GM20431 (cell line): ENCODE results near the gene IRGC.
"Not testable (repeated sequence)": the region's sequence is repeated elsewhere in the genome, so short reads cannot be mapped to it uniquely, and the experiment has no call there.

Source experiments
- in situ Hi-C: fragments of 300-500 bp; cut with MseI, MboI; formaldehyde crosslinking; loops from one replicate; pipeline ENCODE4 v1.15.0; 2020; ENCODE audit warnings: low sequenced_read_pairs; ENCODE audit not compliant: unreplicated experiment

Gene IRGC

DNA sequence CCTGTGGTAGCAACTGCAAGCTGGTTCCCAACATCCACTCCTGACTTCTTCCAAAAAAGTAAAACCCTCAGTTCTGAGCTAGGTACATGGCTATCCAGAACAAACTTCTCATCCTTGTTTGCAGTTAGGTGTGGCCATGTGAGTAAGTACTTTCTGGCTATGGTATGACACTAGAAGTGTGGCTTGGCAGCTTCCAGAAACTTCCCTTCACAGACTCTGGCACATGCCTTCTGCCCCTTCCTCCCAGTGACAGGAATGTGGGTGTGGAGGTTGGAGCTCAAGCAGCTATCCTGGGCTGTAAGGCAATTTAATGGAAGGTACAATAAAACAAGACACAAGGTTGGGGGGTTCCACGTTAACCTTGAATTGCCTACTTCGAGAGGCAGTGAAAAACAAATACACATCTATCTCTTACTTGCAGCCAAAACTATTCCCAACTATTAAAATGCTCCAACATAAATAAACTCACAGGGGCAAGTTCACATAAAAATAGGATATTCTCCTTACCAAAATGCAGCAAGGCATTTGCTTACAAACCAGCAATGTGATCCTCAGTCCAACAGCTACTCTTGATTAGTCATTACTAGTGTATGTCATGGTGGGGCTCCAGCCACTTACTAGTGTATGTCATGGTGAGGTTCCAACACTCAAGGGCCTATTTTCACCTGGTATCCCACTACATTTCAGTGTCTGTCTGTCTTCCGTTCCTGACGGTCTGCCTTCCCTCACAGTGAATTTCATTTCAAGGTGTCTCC, 35.8 kb downstream of the IRGC start:
- in situ Hi-C loops = no loop called here

DNA sequence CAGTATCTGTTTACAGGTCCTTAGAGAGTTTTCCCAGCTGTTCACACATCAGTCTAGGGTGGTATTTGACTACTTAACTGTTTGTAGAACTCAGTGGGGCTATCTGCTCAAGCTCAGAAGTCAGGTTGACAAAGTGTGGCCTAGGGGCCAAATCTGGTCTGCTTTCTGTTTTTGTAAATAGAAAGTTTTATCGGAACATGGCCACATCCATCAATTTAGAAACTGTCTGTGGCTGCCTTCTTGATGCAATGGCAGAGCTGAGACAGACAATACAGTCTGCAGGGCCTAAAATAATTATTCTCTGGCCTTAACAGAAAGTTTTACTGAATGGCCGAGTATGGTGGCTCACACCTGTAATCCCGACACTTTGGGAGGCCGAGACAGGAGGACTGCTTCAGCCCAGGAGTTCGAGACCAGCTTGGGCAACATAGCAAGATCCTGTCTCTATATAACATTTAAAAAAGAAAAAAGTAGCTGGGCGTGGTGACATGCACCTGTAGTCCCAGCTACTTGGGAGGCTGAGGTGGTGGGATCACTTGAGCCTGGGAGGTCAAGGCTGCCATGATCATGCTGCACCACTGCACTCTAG, 36.5 kb downstream of the IRGC start:
- in situ Hi-C loops = no loop called here

DNA sequence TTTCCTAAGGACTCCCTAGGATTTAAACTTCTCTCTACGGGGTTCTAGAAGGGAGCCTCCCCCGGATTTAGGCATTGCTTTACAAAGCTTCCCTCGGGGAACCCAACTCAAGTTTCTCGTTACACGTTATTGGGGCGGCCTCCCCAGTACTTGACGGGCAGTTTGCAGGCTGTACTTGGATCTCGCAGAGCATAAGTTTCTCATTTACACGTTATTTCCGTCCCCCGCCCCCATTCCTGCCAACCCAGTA, 38.3 kb downstream of the IRGC start:
- in situ Hi-C loops = no loop called here

DNA sequence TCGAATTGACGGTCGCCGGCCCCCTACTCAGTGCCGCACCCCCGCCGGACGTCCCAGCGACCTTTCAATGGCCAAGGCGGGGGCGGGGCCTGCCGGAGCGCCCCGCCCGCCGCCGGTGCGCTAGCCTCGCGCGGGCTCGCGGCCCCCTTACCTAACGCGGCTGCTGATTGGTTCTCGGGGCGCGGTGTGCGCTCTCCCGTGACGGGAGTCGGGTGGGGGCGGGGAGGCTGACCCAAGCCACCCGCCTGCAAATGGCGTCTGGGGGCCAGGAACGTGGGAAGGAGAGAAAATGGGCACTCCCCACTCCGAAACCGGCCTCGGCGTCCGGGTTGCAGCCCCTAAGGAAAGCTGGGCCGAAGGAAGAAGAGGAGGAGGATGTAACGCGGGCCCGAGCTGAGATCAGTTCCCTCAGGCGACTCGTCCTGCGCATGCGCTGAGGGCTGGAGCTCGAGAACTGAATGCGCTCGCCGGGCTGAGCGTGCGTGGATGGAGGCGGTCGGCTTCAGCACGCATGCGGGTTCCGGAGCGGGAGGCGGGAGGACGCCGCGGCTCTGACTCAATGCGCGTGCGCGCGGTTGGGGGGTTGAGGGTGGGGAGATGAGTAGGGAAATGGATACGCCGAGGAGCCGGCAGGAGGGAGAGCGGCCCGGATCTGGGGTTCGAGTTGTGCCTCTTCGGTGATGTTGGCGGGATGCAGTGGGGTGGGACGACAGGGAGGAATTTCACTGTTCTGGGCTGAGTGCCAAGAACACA, 38.8 kb downstream of the IRGC start, which contains the start of gene SMG9:
SMG9 (minus strand) TSS at position 460 of the 753 bp plus-strand sequence. CDS start 4,221 bp downstream, outside the sequence.
- in situ Hi-C loops = no loop called here

DNA sequence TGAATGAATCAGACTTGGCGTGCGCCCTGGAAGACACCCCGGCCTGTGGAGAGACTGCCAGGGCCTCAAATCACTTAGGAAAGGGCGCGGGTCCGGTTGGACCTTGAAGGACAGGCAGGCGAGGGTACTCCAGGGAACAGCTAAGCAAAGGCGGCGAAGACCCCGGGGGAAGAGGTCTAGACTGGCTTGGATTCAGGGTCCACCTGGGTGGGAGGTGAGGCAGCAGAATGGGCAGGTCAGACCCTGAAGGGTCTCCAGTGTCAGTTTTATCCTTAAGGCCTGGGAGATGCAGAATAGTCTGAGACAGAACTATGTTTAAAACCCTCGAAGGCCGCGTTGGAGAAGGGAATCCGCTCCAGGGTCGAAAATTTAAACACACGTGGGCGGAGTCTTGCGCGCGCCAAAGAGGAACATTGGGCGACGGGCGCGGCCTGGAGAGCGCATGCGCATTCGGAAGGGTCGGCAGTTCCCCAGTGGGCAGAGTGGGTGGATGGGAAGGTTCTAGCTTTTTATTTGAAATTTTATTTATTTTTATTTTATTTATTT, 39.5 kb downstream of the IRGC start:
- in situ Hi-C loops = no loop called here

DNA sequence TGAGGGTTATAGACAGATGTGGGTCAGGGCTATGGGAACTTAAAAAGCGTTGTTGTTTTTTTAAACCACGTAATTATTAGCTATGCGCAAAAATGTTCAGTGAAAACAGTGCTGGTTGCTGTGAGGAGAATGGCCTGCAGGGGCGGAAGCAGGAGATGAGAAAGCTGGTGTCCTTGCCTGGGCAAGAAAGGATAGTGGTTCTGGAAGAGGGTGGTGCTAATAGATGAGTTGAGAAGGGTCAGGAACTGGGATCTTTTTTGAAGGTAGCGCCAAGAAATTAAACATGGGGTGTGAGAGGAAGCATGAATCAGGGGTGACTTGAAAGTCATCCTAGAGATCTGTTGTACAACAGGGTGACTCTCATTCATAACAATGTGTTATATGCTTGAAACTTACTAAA, 43.6 kb downstream of the IRGC start:
- in situ Hi-C loops = no loop called here

DNA sequence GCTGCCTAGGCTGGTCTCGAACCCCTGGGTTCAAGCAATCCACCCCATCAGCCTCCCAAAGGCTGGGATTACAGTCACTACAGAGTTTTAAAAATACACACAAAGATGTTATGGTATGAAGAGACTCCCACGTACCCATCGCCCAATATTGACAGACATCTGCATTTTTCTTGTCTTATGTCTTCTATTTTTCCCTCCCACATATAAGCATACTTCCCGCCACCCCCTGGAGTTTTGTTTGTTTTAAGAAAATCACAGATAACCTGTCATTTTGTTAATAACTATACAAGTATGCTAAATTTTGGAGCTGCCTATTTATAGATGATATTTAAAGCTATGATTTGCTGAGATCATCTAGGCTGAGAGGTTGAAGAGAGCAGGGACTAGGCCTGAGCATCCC, 45.1 kb downstream of the IRGC start:
- in situ Hi-C loops = no loop called here

DNA sequence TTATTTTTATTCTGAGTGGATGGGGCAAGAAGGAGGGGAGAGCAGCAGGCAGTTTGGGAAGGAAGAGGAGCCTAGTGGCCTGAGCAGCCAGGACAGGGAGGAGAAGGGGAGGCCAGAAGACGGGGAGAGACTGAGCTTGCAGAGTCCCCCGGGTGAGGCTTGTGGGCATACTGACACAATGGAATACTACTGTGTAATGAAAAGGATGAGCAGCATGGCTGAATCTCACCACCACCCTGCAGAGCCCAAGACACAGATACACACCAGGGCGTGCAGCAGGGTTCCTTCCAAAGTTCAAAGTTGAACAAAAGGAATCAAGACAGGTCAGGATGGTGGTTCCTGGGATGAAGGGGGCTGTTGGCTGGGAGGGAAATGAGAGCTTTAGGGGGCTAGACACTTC, 46.9 kb downstream of the IRGC start:
- in situ Hi-C loops = no loop called here

DNA sequence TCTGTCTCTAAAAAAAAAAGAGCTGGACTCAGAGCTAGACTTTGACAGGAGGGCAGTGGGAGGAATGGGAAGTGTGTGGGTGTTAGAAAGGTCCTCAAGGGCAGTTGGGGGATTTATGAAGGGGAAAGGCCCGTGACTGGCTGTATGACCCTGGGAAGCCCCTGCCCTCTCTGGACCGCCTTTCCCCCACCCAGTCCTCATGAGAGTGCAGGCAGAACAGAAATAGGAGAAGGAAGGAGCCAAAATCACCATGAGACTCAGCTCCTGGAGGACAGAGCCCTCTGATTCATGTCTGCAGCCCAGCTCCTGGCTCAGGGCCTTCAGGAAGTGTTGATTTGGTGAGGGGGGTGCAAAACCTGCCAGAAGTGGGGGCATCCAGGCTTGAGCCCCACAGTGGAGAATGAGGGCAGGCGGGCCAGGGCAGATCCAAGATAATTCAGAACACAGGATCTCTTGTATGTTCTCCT, 47.6 kb downstream of the IRGC start:
- in situ Hi-C loops = no loop called here

DNA sequence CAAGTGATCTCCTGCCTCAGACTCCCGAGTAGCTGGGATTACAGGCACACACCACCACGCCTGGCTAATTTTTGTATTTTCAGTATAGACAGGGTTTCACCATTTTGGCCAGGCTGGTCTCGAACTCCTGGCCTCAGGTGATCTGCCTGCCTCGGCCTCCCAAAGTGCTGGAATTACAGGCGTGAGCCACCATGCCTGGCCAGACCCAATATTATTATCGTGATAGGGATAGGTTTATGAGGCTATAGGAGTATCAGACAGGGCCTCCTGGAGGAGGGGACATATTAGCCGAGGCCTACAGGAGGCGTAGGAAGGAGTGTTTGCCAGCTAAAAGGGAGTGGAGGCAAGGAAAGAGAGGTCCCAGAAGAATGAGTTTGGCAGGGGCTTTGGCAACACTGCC, 48.8 kb downstream of the IRGC start:
- in situ Hi-C loops = not testable (repeated sequence)

DNA sequence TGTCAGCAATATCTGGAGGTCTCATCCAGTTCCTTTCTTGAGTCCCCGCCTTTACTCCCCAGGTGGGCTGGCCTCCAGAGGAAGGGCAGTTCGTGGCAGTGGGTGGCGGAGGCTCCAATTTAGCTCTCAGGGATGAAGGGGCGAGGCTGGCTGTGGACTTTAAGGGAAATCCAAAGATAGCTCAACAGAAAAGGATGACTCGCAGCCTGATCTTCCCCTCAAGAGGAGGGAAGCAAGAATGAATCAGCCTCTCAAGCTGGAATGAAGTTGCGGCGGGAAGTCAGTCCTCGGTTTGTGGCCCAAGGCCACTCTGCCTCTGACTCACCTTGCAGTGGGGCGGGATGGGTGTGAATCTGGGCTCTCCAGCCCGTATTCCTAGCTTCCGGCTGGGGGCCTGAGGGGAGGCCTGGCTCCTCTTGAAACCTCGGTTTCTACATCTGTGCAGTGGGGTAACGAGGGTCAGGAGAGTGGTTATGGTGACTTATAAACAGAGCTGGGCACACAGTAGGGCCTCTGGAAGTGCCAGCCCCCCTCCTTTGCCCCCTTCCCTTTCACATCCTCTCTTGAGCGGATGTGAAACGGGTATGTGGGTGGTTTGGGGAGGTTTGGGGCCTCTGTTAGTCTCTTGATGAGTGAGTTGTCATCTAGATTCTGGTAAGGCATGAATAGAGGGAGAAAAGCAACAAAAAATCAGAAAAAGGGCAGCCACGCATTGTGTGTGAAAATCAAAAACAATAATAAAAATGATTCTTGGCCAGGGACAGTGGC, 49.4 kb downstream of the IRGC start:
- in situ Hi-C loops = no loop called here

DNA sequence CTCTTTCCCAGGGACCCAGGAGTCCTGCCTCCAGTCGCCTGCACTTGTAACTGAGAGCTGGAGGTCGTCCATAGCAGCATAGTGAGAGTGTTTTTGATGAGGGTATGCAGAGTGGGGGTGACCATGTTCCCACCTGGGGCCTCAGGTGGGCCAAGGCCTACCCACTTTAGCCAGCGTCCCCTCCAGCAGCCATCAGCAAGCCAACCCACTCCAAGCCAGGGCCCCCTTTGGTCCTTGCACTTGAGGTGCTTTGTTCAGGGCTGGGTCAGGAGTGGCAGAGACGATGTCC, 50.8 kb downstream of the IRGC start:
- in situ Hi-C loops = no loop called here

DNA sequence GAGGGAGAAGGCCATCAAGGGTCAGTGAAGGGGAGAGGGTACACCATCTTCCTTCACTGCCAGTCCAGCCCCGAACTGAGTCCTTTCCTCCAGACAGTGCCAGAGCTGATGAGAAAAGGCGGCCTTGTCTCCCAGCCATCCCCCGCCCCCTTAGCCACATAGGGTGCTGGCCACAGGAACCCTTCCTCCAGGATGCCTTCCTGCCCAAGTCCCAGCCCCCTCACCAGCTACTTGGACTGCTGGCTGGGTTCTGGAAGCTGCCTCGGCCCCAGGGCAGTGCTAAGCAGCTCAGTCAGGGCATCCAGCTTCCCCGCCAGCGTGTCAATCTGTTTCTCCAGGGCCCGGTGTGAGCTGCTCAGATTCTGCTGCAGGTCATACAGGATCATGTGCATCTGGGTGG, 51.4 kb downstream of the IRGC start:
- in situ Hi-C loops = no loop called here

DNA sequence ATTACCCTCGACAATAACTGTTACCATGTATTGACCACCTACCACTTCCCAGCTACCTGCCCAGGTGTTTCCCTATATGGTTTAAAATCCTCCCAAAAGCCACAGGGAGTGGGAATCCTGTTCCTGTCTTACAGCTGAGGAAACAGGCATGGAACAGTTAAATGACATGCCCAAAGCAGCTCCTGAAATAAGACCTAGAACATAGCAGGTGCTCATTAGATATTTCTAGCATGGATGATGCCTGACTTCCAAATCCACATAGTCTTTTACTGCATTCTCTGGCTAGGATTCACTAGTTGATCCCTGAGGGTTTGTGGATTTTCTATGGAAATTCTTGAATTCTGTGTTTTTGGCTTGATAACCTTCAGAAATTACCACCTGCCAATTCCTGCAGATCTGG, 51.9 kb downstream of the IRGC start:
- in situ Hi-C loops = no loop called here

DNA sequence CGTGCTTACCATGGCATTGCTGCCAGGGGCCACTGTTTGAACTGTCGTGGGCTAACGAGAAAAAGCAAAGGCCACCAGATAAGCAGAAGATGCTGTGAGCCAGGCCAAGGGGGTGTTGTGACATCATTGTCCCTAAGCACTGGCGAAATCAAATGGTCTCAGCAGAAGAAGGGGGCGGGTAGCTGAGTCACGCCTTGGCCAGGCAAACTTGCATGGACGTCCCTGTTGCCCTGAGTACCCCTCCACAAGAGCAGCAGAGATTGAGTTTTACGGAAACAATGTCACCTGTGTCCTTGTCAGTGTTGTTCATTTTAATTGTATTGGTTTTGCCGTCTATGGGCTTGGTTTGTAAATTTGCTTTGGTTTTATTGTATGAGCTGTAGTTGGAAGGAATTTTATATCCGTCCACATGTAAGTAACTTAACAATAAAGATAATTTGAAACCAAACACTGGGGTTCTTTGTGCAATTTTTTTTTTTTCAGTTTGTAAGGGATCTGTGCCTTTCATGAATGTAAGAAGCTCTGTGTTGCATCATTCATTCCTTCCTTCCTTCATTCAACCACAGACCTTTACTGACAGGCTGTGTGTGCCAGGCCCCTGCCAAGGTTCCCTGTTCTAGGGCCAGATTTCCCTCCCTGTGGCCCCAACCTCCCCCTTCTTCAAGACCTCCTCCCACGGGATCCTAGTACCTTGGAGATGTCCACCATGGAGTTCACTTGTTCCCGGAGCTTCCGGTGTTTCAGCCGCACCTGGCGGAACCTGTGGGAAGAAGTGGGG, 52.6 kb downstream of the IRGC start:
- in situ Hi-C loops = no loop called here

DNA sequence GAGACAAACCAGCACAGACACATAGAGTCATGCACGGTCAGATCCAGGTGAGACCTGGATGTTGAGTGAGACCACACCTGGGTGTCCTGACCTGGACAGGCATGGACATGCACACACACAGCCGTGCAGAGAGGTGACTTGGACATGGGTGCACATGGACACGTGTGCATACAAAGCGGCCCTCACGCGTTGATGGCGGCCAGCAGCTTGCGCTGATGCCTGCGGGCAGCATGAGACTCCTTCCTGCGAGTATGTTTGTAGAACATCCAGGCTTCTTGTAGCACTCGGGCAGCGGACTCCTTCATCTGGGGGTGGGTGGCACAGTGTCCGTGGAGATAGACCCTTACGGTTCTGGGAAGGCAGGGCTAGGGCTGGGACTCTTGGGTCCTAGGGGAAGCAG, 53.4 kb downstream of the IRGC start:
- in situ Hi-C loops = no loop called here
